ENCODE measurements around the gene SCP2D1. TPM values are rescaled to one million over a fixed set of nuclear protein-coding genes. Genes with fewer than 3 reads are reported as not detected.
A peak's percentile ranks its signal among the peaks of the same experiment; 100 is the strongest.

SCP2D1 gene
- polyA plus RNA-seq, 10 donors, result not detected

DNA sequence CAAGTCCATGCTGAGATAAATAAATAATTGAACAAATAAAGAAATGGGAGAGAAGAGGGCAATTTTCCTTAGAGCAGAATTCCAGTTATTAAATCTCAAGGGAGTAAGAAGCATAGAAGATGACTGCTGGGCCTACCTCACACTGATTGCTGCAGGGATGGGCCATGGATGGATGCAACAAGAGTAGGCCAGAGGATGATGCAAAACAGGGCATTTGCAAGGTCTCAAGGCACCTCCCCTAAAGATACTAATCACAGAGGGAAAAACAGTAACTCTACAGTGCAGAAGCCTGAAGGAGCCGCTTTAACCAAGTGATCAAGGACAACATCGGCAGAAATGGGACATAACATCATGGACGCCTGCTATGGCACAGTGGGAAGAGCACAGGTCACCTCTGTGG, 1.7 kb upstream of the SCP2D1 start:
- DNase-seq, result no peak

DNA sequence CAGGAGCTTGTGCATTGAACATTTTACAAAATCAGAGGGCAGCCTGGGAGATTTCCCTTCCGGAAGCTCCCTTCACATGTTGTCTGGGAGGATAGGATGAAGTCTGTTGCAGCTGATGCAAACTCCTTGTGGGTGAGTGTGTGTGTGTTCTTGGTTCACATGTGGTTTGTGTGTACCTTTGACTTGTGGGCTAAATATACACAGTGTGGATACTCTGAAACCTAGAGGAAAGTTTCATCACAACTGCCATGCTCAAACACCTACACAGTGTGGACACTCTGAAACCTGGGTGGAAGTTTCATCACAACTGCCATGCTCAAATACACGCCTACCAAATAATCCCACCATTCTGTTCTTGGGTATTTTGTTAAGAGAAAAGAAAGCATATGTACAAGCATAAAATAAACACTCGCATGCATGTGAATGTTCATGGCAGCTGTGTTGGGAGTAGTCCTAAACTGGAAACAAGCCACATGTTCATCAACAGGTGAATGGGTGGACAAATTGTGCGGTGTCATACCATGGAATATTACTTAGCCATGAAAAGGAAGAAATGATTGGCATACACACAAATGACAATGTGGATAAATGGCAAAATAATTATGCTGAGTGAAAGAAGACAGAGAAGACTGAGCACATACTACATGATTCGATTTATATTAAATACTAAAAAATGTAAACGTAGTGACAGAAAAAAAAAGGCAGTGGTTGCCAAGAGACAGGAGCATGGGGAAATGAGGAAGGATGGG, 1.8 kb downstream of the SCP2D1 start:
- DNase-seq, result no peak

GRCh38 chr20:18822832-18823231, 9.2 kb downstream of the SCP2D1 start:
- peak in 1 of 3 donors; percentile 5 for DNase-seq

GRCh38 chr20:18831830-18832499, 18.4 kb downstream of the SCP2D1 start:
- DNase-seq, result no peak

DNA sequence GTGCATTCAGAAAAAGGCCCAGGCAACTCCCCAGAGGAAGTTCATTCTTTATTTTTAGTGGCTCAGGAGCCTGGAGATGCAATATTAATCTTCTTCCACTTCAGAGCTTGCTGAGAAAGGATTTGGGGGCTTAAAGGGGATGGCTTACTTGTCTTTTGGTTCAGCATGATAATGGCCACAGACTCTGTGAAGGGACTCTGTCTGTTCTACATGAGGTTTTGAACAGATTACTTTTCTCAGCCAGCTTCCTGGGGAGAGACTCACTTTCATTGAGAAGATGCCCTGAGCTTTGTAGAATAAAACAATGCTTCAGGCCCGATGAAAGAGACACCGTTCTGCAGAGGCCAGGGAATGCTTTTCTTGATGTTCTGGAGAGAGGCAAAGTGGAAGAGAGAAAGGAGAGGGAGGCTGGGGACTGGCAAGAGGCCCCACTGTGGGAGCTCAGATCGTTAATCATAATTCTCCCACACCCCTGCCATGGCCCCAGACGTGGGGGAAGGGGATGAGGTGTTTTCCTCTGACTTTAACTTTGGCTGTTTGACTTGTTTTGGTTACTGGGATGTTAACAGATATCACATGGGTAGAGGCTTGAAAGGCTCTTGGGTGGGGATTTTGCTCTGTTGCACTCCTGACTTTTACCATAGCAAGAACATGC, 19.1 kb downstream of the SCP2D1 start:
- DNase-seq, result no peak

DNA sequence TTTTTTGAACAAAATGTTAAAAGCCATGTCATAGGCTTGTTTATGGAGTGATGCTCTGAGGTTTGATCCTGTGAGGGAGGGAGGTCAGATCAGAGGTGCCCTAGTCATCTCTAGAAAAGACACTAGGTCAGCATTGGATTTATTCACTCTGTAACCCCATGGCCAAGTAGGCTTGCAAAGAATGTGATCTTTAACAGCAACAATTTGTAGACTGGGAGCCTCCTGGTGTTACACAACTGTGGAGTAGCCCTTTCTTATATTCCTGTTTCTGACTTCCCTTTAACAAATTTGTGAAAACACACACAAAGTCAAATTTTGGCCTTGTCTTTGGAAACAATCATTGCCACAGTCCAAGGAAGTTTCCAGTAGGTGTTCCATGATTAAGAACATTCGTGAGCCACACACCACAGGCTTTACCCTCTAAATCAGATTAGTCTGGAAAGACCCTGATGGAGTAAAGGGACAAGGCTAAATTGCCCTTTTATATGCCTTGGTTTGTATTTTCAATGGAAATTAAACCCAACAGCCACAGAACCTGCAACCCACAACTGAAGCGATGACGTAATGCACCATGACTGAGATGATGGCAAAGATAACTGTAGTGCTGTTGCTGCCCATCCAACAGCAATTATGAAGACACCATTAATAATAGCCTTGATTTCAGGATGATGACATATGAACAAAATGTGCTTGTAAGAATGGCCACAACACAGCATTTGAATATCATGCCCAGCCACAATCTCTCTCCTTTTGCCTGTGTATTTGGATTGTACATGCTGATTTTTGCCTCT, 22.1 kb downstream of the SCP2D1 start:
- DNase-seq, result no peak

DNA sequence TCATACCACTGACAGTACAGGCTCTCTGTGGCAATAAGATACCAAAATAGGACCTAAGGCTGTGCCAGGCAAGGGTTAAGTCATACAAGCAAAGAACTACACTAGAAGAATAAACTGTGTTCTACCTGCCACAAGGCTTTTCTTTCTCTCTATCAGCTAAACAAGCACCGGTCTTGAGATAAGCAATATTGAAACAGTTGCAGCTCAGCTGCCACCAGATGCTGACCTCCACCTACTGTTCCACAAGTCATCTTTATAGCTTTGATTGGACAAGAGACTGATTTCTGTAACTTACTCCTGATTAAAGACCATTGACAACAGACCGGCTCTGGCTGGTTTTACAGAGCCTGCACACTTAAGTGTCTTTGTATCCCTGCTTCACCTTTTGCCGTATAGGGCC, 24.1 kb downstream of the SCP2D1 start:
- no peak for DNase-seq

DNA sequence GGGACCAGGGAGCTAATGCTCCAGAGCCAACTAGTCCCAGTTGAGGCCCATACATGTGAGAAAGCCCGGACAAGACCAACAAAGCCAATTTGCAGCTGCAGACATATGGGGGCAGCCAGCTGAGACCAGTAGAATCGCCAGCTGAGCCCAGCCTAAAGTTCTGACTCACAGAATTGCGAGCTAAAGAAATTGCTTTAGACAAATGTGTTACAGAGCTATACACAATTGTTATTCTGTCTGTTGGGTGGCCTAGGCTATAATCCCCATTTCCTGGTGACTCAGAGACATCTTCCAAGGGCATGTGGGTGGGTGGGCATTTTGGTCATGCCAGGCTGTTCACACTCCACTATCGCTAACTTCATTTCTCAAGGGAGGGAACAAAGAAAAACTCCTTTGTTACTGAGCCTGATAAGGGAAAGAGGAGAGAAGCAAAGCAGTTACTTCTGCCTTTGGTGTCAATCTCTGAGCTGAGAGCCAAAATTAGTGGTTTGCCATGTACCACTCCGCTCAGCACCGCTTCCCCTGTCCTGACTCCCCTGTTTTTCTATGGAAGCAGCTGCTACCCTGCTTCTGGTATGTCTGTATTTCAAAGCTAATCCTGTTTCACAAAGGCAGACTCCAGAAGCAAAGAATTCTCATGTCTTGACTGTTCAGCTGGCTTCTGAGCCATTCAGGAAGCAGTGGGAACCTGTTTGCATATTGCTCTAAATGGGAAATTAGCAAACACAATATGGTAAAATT, 26.1 kb downstream of the SCP2D1 start:
- no peak for DNase-seq

DNA sequence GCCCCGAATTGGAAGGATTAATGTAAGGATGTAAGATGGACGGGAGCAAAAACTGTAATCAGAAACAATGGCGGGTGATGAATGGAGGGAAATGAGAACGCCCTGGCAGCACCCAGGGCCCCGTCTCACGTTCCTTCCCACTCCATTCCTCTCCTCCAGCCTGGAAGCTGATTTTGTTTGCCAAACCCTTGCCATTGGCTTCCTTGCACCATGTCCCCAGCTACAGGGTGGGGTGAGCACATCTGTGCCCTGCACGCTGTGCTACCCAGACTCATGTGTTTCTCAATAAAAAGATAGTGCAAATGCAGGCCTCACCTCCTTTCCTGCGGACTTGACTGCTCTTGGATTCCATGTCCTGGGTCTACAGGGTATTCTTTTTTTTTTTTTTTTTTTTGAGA, 26.7 kb downstream of the SCP2D1 start:
- DNase-seq, result no peak

GRCh38 chr20:18845017-18845416, 31.4 kb downstream of the SCP2D1 start:
- DNase-seq, result no peak

DNA sequence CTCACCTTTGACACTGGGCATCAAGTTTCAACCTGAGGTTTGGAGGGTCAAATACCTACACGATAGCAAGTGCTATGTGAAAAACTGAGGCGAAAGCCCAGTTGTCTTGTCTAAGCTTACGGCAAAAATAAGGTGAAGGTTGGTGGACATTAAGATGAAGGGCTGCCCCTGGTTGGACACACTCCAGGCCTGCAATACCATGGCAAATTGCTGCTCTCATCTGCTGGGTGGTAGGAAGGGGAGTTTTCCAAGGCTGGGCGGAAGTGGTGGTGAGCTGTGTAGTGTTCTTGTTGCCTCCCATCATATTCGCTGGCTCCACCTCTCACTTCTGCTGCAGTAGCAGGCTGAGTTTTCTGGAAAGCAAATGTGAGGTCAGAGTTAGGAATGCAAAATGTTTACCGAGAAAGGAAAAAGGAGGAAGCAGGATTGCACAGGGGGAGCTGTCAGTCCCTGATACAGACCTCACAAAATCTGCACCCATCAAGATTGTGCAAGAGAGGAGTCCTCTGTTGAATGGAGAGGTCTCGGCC, 33.7 kb downstream of the SCP2D1 start:
- DNase-seq, result no peak

DNA sequence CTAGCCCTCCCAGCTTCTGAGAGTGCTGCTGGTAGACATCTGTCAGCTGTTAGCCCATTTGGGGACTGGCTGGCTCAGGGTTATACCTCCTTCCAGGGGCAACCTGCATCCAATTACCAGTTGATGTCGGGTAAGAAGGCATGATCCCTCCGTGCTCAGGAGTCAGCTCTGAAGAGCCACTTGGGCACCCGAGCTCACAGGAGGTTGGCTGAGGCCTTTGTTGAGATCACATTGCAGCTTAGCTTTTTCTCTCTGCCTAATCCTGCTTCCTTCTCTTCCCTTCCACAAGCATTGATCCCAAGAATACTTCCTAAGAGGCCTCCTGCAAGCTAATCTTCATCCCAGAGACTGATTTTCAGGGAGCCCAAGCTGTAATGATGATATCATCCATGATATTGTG, 35.5 kb downstream of the SCP2D1 start:
- DNase-seq, result no peak

- DNase-seq, result no peak
Measured at GRCh38 chr20:18851629-18852028, 38.0 kb downstream of the SCP2D1 start.

DNA sequence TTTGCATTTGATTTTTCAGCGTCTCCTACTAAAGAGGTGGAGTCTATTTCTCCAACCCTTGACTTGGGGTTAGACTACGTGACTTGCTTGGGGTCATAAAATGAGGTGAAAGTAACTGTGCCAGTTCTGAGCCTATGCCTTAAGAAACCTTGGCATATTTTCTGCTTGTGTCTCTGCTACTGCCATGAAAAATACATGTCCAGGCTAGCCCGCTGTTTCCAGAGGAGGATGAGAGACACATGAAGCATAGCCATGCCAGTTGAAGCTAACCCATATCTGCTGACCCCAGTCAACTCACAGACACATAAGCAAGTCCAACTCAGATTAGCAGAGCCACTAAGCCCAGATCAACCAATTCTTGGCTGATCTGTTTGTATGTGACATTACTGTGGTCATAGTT, 38.7 kb downstream of the SCP2D1 start:
- no peak for DNase-seq

- no peak for DNase-seq
Measured at GRCh38 chr20:18853216-18853615, 39.6 kb downstream of the SCP2D1 start.

DNA sequence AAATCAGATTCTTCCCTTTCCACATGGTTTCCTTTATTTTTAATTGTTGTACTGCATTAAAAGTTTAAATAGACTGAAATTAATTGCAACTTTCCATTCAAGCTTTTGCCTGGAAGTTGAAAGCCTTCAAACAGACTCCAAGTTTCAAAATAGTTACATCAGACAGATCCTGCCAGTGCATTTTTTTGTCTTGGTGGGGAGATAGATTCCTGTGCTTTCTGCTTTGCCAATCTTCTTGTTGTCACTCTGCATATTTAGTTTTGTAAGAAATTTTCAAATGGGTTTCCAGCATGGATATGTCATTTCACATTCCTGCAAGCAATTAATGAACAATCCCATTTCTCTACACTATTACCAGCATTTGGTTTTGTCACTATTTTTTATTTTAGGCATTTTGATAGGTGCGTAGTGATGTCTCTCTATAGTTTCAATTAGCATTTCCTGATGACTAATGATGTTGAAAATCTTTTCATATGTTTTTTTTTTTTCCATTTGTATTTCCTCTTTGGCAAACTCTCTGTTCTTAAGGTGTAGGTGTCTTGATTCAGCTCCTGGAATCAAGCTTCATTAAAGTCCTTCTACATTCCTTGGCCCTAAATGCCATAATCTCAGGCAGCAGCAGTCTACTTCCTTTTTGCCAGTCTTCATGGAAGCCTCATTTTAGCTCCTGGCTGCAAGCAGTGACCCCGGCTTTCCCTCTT, 40.5 kb downstream of the SCP2D1 start:
- no peak for DNase-seq

- no peak for DNase-seq
Measured at GRCh38 chr20:18855882-18856281, 42.3 kb downstream of the SCP2D1 start.

DNA sequence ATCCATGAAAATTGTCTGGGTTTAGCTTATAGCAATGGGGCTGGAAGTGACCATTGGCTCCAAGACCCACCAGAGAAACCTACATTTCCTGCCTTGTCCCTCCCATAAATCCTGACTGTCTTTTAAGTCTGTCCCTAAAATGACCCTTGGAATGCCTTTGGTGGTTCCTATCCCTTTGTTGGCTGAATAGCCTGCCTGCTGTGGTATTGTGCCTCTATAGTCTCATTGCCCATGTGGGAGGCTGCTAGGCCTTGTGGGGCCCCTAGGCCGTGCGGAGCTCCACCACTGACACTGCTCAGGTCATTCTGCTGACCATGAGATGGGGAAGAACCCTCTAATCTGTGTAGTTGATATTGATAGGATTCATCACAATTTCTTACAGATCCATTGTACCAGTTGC, 43.3 kb downstream of the SCP2D1 start:
- no peak for DNase-seq

DNA sequence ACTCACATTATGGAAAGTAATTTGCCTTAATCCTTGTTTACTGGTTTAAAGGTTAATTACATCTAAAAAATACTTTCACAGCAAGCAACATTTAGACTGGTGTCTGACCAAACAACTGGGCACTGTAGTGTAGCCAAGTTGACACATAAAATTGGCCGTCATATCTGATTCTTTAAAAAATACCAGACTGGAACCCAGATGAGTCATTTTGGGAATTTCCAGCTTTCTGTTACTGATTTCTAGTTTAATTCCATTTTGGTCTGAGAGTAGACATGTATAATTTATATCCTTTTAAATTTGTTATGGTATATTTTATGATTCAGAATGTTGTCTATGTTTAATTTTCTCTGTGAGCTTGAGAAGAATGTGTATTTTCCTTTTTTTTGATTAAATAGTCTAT, 44.1 kb downstream of the SCP2D1 start:
- no peak for DNase-seq

DNA sequence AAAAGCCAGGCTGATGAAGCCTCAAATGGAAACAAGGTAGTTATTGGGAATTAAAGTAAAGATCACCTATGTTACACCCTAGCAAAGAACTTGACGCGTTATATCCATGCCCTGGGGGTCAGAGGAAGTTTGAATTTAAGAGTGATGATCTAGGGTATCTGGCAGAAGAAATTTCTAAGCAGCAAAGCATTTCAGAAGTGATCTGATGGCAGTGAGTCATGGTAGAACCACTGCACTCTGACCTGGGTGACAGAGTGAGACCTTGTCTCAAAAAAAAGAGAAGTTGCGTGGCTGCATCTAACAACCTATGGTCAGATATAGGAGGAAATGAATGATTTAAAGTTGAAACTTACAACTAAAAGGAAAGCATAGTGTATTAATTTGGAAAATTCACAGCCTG, 45.2 kb downstream of the SCP2D1 start:
- no peak for DNase-seq
